MM.1S (cell line): ENCODE measurements around the gene NKX2-3.

ENCODE experiments used
- DNase-seq: peaks from one replicate; pipeline ENCODE4 v3.0.0-alpha.2; 2015
- H2AFZ ChIP-seq: fragments of 300-600 bp; sonication (generic); 2 replicates; pipeline ENCODE4 v1.6.0; 2016; ENCODE audit warnings: antibody characterized with exemption, low read length
- H3F3A ChIP-seq: fragments of 300-600 bp; sonication (generic); 2 replicates; pipeline ENCODE4 v1.6.1; 2016; ENCODE audit warnings: mild to moderate bottlenecking, antibody characterized with exemption, low read length, moderate library complexity, mixed read lengths; ENCODE audit not compliant: insufficient read depth
- H3K27ac ChIP-seq: fragments of 300-600 bp; sonication (generic); 2 replicates; pipeline ENCODE4 v1.5.1; 2016; ENCODE audit warnings: mild to moderate bottlenecking, low read length
- H3K27me3 ChIP-seq: fragments of 300-600 bp; sonication (generic); replicated peaks from 2 replicates; pipeline ENCODE4 v1.6.0; 2016; ENCODE audit warnings: low read length; ENCODE audit not compliant: insufficient read depth
- H3K36me3 ChIP-seq: fragments of 300-600 bp; sonication (generic); replicated peaks from 2 replicates; pipeline ENCODE4 v1.6.1; 2016; ENCODE audit warnings: mild to moderate bottlenecking, low read length, mixed read lengths; ENCODE audit not compliant: insufficient read depth
- H3K4me1 ChIP-seq: fragments of 300-600 bp; sonication (generic); 2 replicates; pipeline ENCODE4 v1.6.1; 2016; ENCODE audit warnings: low read length, mixed read lengths
- H3K4me2 ChIP-seq: fragments of 300-600 bp; sonication (generic); 2 replicates; pipeline ENCODE4 v1.6.0; 2016; ENCODE audit warnings: low read depth, low read length
- H3K4me3 ChIP-seq: fragments of 300-600 bp; sonication (generic); 2 replicates; pipeline ENCODE4 v1.5.1; 2016; ENCODE audit warnings: low read length, mixed read lengths
- H3K79me2 ChIP-seq: fragments of 300-600 bp; sonication (generic); 2 replicates; pipeline ENCODE4 v1.6.1; 2016; ENCODE audit warnings: mixed run types, low read length, mixed read lengths
- H3K9ac ChIP-seq: fragments of 300-600 bp; sonication (generic); 2 replicates; pipeline ENCODE4 v1.6.1; 2016; ENCODE audit warnings: low read length, mixed read lengths
- H3K9me2 ChIP-seq: fragments of 300-600 bp; sonication (generic); replicated peaks from 2 replicates; pipeline ENCODE4 v1.6.1; 2016; ENCODE audit warnings: mild to moderate bottlenecking, low read length, mixed read lengths; ENCODE audit not compliant: insufficient read depth
- H3K9me3 ChIP-seq: fragments of 300-600 bp; sonication (generic); replicated peaks from 2 replicates; pipeline ENCODE4 v1.6.1; 2016; ENCODE audit warnings: mild to moderate bottlenecking, low read length, mixed read lengths; ENCODE audit not compliant: insufficient read depth
- H4K20me1 ChIP-seq: fragments of 300-600 bp; sonication (generic); 2 replicates; pipeline ENCODE4 v1.6.1; 2016; ENCODE audit warnings: mild to moderate bottlenecking, low read length, moderate library complexity, mixed read lengths; ENCODE audit not compliant: insufficient read depth
- CTCF ChIP-seq: fragments of 300-600 bp; sonication (generic); IDR thresholded peaks from 2 replicates; pipeline ENCODE4 v1.5.1; 2016; ENCODE audit warnings: antibody characterized with exemption, low read length, mixed read lengths
- EZH2 ChIP-seq: fragments of 300-600 bp; sonication (generic); optimal IDR thresholded peaks from 2 replicates; pipeline ENCODE3; 2017; ENCODE audit warnings: low read depth, mild to moderate bottlenecking, antibody characterized with exemption, low read length, mixed read lengths
- EZH2phosphoT487 ChIP-seq: fragments of 300-600 bp; sonication (generic); IDR thresholded peaks from 2 replicates; pipeline ENCODE4 v1.6.1; 2018; ENCODE audit warnings: antibody characterized with exemption, low read length

Gene NKX2-3

GRCh38 chr10:99564361-99564760 is 31.6 kb downstream of the NKX2-3 start:
- DNase-seq = no peak
- H3K79me2 ChIP-seq = no peaks in the 10 kb centered on the region
- no peak overlapping the region for H3K4me3 ChIP-seq
- no peaks in the 10 kb centered on the region for H3F3A ChIP-seq
- no peaks in the 10 kb centered on the region for H3K9me3 ChIP-seq
- H2AFZ ChIP-seq = no peak overlapping the region
- no peaks in the 10 kb centered on the region for H3K4me1 ChIP-seq
- H3K27me3 ChIP-seq = no peaks in the 10 kb centered on the region
- H3K9ac ChIP-seq = no peak overlapping the region
- no peak overlapping the region for H3K27ac ChIP-seq
- no peak overlapping the region for H3K4me2 ChIP-seq
- no peaks in the 10 kb centered on the region for H4K20me1 ChIP-seq
- TF ChIP-seq EZH2phosphoT487 (no peak), EZH2 (no peak), CTCF (no peak)
- H3K36me3 ChIP-seq = no peaks in the 10 kb centered on the region
- H3K9me2 ChIP-seq = no peaks in the 10 kb centered on the region

- Histone ChIP-seq H3K79me2 (no peaks in the 10 kb centered on the region), H3K9me3 (no peaks in the 10 kb centered on the region), H3K4me2 (no peak overlapping the region), H3K27me3 (no peaks in the 10 kb centered on the region), H3F3A (no peaks in the 10 kb centered on the region), H3K27ac (no peak overlapping the region), H3K4me3 (no peak overlapping the region), H3K4me1 (no peaks in the 10 kb centered on the region), H3K36me3 (no peaks in the 10 kb centered on the region), H2AFZ (no peak overlapping the region), H4K20me1 (no peaks in the 10 kb centered on the region), H3K9me2 (no peaks in the 10 kb centered on the region), H3K9ac (no peak overlapping the region)
- DNase-seq = no peak
- TF ChIP-seq CTCF (no peak), EZH2phosphoT487 (no peak), EZH2 (no peak)
Measured at GRCh38 chr10:99565166-99565565, 32.4 kb downstream of the NKX2-3 start.

GRCh38 chr10:99569253-99569939 is 36.7 kb downstream of the NKX2-3 start:
- Histone ChIP-seq H3K27ac (no peak overlapping the region), H4K20me1 (no peaks in the 10 kb centered on the region), H3K9ac (no peak overlapping the region), H2AFZ (no peak overlapping the region), H3K4me2 (no peak overlapping the region), H3K4me1 (no peaks in the 10 kb centered on the region), H3F3A (no peaks in the 10 kb centered on the region), H3K9me3 (no peaks in the 10 kb centered on the region), H3K79me2 (no peaks in the 10 kb centered on the region), H3K4me3 (no peak overlapping the region), H3K36me3 (no peaks in the 10 kb centered on the region), H3K9me2 (no peaks in the 10 kb centered on the region), H3K27me3 (no peaks in the 10 kb centered on the region)
- TF ChIP-seq CTCF (no peak), EZH2 (no peak), EZH2phosphoT487 (no peak)
- DNase-seq = no peak
